H1 (cell line): Measurements from ENCODE around the gene SRCIN1. TPM values are rescaled to one million over a fixed set of nuclear protein-coding genes. Genes with fewer than 3 reads are reported as not detected.

Experiments
- BCL11A ChIP-seq, 2 experiments: IDR thresholded peaks; one replicate each; pipeline ENCODE4 v1.6.1; 2011; ENCODE audit warnings: low read depth in 2 of 2, low read length in 2 of 2, mild to moderate bottlenecking in 2 of 2
- CHD2 ChIP-seq: IDR thresholded peaks from 2 replicates; pipeline ENCODE4 v1.6.1; 2012; ENCODE audit warnings: low read length, improper control_type of control experiment
- KDM5A ChIP-seq: fragments of 200-600 bp; IDR thresholded peaks from 2 replicates; pipeline ENCODE4 v1.7.1; 2012; ENCODE audit warnings: mild to moderate bottlenecking, low read length, inconsistent platforms, mixed read lengths
- POLR2A ChIP-seq, 2 experiments: IDR thresholded peaks; 1 replicate in 1 of 2; 2 replicates in 1 of 2; pipeline ENCODE4 v1.6.1; 2011; ENCODE audit warnings: low read depth in 2 of 2, low read length in 2 of 2, mild to moderate bottlenecking in 2 of 2; ENCODE audit errors: control extremely low read depth in 1 of 2
- SIN3A ChIP-seq, 2 experiments: IDR thresholded peaks in 1 of 2; conservative IDR thresholded peaks in 1 of 2; 2 replicates each; pipeline ENCODE4 v1.6.1; 2011 to 2012; ENCODE audit warnings: low read length in 2 of 2, improper control_type of control experiment in 1 of 2, low read depth in 1 of 2, mild to moderate bottlenecking in 1 of 2
- TBP ChIP-seq: IDR thresholded peaks from 2 replicates; pipeline ENCODE4 v1.6.1; 2011; ENCODE audit warnings: low read depth, low read length, improper control_type of control experiment
- polyA plus RNA-seq, 7 experiments: library from polyadenylated mRNA; depleted of rRNA in 3 of 7; stranded (reverse) in 5 of 7; unstranded in 2 of 7; fragments of >200 nt in 5 of 7; fragments of 200-250 nt in 2 of 7; gene quantifications; 1 replicate in 5 of 7; 2 replicates in 1 of 7; 4 replicates in 1 of 7; pipeline versions ENCODE4 v1.2.1 to v1.2.3, GENCODE V29; 2011 to 2013; ENCODE audit warnings: missing spikeins in 2 of 7, mixed read lengths in 2 of 7
- total RNA-seq: library from RNA; stranded (reverse); fragmentation: NEBNext Ultra II Directional; extraction: Animal tissue kit (Norgen Biotek cat#: 25700); gene quantifications from 2 replicates; pipeline ENCODE4 v1.2.1, GENCODE V29; 2021
- TF ChIP-seq, protein P1 (sequence below), 3 experiments: IDR thresholded peaks; 1 replicate in 2 of 3; 2 replicates in 1 of 3; pipeline versions ENCODE4 v1.5.1 to v1.6.1; 2011; ENCODE audit warnings: low read length in 3 of 3, mild to moderate bottlenecking in 3 of 3, inconsistent platforms in 2 of 3, low read depth in 1 of 3, moderate library complexity in 1 of 3; ENCODE audit not compliant: insufficient read depth in 1 of 3; ENCODE audit errors: control extremely low read depth in 1 of 3

SRCIN1 gene
- total and polyA plus RNA-seq, 2 of the 8 experiments (the other 6 are each of a cell fraction or from before 2014, with no cell fraction given): 2.8 to 3.8 TPM

DNA sequence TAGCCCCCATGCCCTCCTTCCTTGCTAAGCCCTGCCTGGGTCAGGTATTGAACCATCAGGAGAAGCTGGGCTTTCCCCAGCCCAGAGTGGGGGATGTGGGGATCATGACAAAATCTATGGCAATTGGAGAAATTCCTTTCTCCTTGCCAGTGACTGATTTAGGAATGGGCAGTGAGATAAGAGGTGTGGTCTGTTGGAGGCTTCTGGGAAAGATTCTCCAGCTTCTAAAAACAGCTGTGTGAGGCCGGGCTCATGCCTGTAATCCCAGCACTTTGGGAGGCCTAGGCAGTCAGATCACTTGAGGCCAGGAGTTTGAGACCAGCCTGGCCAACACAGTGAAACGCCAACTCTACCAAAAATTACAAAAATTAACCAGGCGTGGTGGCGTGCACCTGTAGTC lies 69.1 kb downstream of the SRCIN1 start (continued):
- TF ChIP-seq TBP (no peak), KDM5A (no peak), POLR2A (IDR thresholded peaks at IDR 0.05; ENCODE audit: control extremely low read depth in 1 of 2, low read depth in 2 of 2, low read length in 2 of 2) (no peak), CHD2 (no peak), SIN3A (conservative IDR thresholded peaks at IDR 0.05 in 1 of 2, IDR thresholded peaks at IDR 0.05 in 1 of 2; ENCODE audit: low read depth in 1 of 2, low read length in 2 of 2) (no peak), BCL11A (IDR thresholded peaks at IDR 0.05; ENCODE audit: low read depth in 2 of 2, low read length in 2 of 2) (no peak)
- TF ChIP-seq, protein P1, sequence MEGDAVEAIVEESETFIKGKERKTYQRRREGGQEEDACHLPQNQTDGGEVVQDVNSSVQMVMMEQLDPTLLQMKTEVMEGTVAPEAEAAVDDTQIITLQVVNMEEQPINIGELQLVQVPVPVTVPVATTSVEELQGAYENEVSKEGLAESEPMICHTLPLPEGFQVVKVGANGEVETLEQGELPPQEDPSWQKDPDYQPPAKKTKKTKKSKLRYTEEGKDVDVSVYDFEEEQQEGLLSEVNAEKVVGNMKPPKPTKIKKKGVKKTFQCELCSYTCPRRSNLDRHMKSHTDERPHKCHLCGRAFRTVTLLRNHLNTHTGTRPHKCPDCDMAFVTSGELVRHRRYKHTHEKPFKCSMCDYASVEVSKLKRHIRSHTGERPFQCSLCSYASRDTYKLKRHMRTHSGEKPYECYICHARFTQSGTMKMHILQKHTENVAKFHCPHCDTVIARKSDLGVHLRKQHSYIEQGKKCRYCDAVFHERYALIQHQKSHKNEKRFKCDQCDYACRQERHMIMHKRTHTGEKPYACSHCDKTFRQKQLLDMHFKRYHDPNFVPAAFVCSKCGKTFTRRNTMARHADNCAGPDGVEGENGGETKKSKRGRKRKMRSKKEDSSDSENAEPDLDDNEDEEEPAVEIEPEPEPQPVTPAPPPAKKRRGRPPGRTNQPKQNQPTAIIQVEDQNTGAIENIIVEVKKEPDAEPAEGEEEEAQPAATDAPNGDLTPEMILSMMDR (IDR thresholded peaks at IDR 0.05; ENCODE audit: control extremely low read depth in 1 of 3, insufficient read depth in 1 of 3, low read depth in 1 of 3, low read length in 3 of 3): no peak
